GM20431 (cell line): ENCODE results near the gene ZGLP1.

Experiments used
- in situ Hi-C: fragments of 300-500 bp; cut with MseI, MboI; formaldehyde crosslinking; loops from one replicate; pipeline ENCODE4 v1.15.0; 2020; ENCODE audit warnings: low sequenced_read_pairs; ENCODE audit not compliant: unreplicated experiment

ZGLP1 gene

GRCh38 chr19:10328558-10329429 lies 19.2 kb upstream of the ZGLP1 start:
- in situ Hi-C loops: no loop called here

- in situ Hi-C loops: no loop called here
These were observed 18.2 kb upstream of the ZGLP1 start for GRCh38 chr19:10327793-10328192.

- in situ Hi-C loops: no loop called here
These were observed 16.1 kb upstream of the ZGLP1 start for GRCh38 chr19:10325732-10326131.

GRCh38 chr19:10321874-10322835 lies 12.5 kb upstream of the ZGLP1 start:
- in situ Hi-C loops: no loop called here

GRCh38 chr19:10321417-10321797 lies 11.8 kb upstream of the ZGLP1 start:
- in situ Hi-C loops: no loop called here

- in situ Hi-C loops: no loop called here
These were observed 11.2 kb upstream of the ZGLP1 start for GRCh38 chr19:10320602-10321416.

- in situ Hi-C loops: no loop called here
These were observed 9.4 kb upstream of the ZGLP1 start for GRCh38 chr19:10318807-10319682.

GRCh38 chr19:10317857-10318462 lies 8.3 kb upstream of the ZGLP1 start:
- in situ Hi-C loops: no loop called here

- in situ Hi-C loops: no loop called here
These were observed 7.6 kb upstream of the ZGLP1 start for GRCh38 chr19:10317045-10317856.

GRCh38 chr19:10316229-10317044 lies 6.8 kb upstream of the ZGLP1 start:
- in situ Hi-C loops: no loop called here

GRCh38 chr19:10315335-10316214 lies 6.0 kb upstream of the ZGLP1 start, which contains the start of gene FDX2:
Gene FDX2, minus strand, starts transcription at chr19:10316015. Its CDS starts 19 bp downstream, at chr19:10315996.
- in situ Hi-C loops: no loop called here

- in situ Hi-C loops: no loop called here
These were observed 3.3 kb downstream of the ZGLP1 start for GRCh38 chr19:10306327-10306726.

- in situ Hi-C loops: no loop called here
These were observed 4.3 kb downstream of the ZGLP1 start for GRCh38 chr19:10305139-10305806.

- in situ Hi-C loops: no loop called here
These were observed 9.8 kb downstream of the ZGLP1 start for GRCh38 chr19:10299545-10300458.
